Kidney epithelial cell (primary cell): ENCODE results near the gene LDLRAD4. TPM values are rescaled to one million over a fixed set of nuclear protein-coding genes. Genes with fewer than 3 reads are reported as not detected.

Experiments used
- DNase-seq: peaks from one replicate; pipeline ENCODE4 v3.0.0-alpha.2; 2010; ENCODE audit warnings: low read depth
- H3K27me3 ChIP-seq: 2 replicates; pipeline ENCODE4 v1.6.0; 2011; ENCODE audit warnings: low read length; ENCODE audit not compliant: control insufficient read depth, insufficient read depth
- H3K36me3 ChIP-seq: 2 replicates; pipeline ENCODE4 v1.5.1; 2011; ENCODE audit warnings: low read length; ENCODE audit not compliant: control insufficient read depth, insufficient read depth
- H3K4me3 ChIP-seq: 2 replicates; pipeline ENCODE4 v1.5.1; 2011; ENCODE audit warnings: low read depth, mild to moderate bottlenecking, control low read depth, low read length
- CTCF ChIP-seq: IDR thresholded peaks from 2 replicates; pipeline ENCODE4 v1.5.1; 2011; ENCODE audit warnings: mild to moderate bottlenecking, moderate library complexity, low read length, control low read depth, inconsistent platforms; ENCODE audit not compliant: insufficient read depth, poor library complexity, severe bottlenecking
- total RNA-seq: library from RNA; depleted of rRNA; stranded (reverse); fragments of >200 nt; gene quantifications from 2 replicates; pipeline ENCODE4 v1.2.3, GENCODE V29; 2015

LDLRAD4 gene
- total RNA-seq, 1 donor from 2014 or later: 5.8 TPM

- Histone ChIP-seq H3K27me3 (no peaks in the 10 kb centered on the region), H3K36me3 (no peaks in the 10 kb centered on the region), H3K4me3 (no peak overlapping the region)
- no peak for TF ChIP-seq CTCF
- DNase-seq: no peak
Observed at GRCh38 chr18:13407484-13407883, 188.9 kb downstream of the LDLRAD4 start.

- no peak for DNase-seq
- no peaks in the 10 kb centered on the region for H3K36me3 ChIP-seq
- no peak overlapping the region for H3K4me3 ChIP-seq
- H3K27me3 ChIP-seq: no peaks in the 10 kb centered on the region
- TF ChIP-seq CTCF: no peak
Observed at GRCh38 chr18:13409026-13409425, 190.5 kb downstream of the LDLRAD4 start.

- DNase-seq: no peak
- no peaks in the 10 kb centered on the region for H3K27me3 ChIP-seq
- H3K36me3 ChIP-seq: no peaks in the 10 kb centered on the region
- no peak overlapping the region for H3K4me3 ChIP-seq
- TF ChIP-seq CTCF: no peak
Observed at GRCh38 chr18:13409997-13410396, 191.4 kb downstream of the LDLRAD4 start.

- peaks cover 2% of the 10 kb centered on the region for H3K27me3 ChIP-seq
- DNase-seq: no peak
- no peaks in the 10 kb centered on the region for H3K36me3 ChIP-seq
- no peak overlapping the region for H3K4me3 ChIP-seq
- TF ChIP-seq CTCF: no peak
Observed at GRCh38 chr18:13410471-13410870, 191.9 kb downstream of the LDLRAD4 start.

- no peak for TF ChIP-seq CTCF
- no peak for DNase-seq
- Histone ChIP-seq H3K4me3 (no peak overlapping the region), H3K36me3 (no peaks in the 10 kb centered on the region), H3K27me3 (peaks cover 2% of the 10 kb centered on the region)
Observed at GRCh38 chr18:13412017-13412416, 193.5 kb downstream of the LDLRAD4 start.

GRCh38 chr18:13412901-13413300 lies 194.3 kb downstream of the LDLRAD4 start:
- no peak for DNase-seq
- Histone ChIP-seq H3K4me3 (no peak overlapping the region), H3K36me3 (no peaks in the 10 kb centered on the region), H3K27me3 (peaks cover 2% of the 10 kb centered on the region)
- no peak for TF ChIP-seq CTCF
